Hematopoietic multipotent progenitor cell treated with erythropoietin and hydrocortisone succinate and interleukin-3 and kit ligand, for 17 days (in vitro differentiated cells): ENCODE measurements around the gene MYO5B.
"Not testable (repeated sequence)": the region's sequence is repeated elsewhere in the genome, so short reads cannot be mapped to it uniquely, and the experiment has no call there.

Source experiments
- DNase-seq: peaks from one replicate; pipeline ENCODE4 v3.0.0-alpha.2; 2015; ENCODE audit warnings: low spot score

Gene MYO5B

GRCh38 chr18:49794743-49795142, 400.2 kb downstream of the MYO5B start:
- no peak for DNase-seq

- DNase-seq, result not testable (repeated sequence)
Measured at GRCh38 chr18:49789560-49790134, 405.3 kb downstream of the MYO5B start.

GRCh38 chr18:49788327-49788898, 406.5 kb downstream of the MYO5B start:
- no peak for DNase-seq

- DNase-seq, result no peak
Measured at GRCh38 chr18:49786019-49786720, 408.8 kb downstream of the MYO5B start.

GRCh38 chr18:49784427-49785185, 410.3 kb downstream of the MYO5B start:
- DNase-seq, result no peak

- DNase-seq, result not testable (repeated sequence)
Measured at GRCh38 chr18:49783631-49784030, 411.3 kb downstream of the MYO5B start.

- no peak for DNase-seq
Measured at GRCh38 chr18:49778826-49779465, 416.0 kb downstream of the MYO5B start.
